HEK293T (cell line): ENCODE data around the gene FGR.
"Not testable (repeated sequence)": the region's sequence is repeated elsewhere in the genome, so short reads cannot be mapped to it uniquely, and the experiment has no call there.

ENCODE experiments used
- CTCF ChIA-PET: fragments of 350-600 bp; formaldehyde crosslinking; extraction: SDS; loops from one replicate; lab custom pipeline; 2021; ENCODE audit warnings: antibody characterized with exemption, inconsistent platforms; lab: Yijun Ruan, JAX
- POLR2A ChIA-PET: fragments of 350-600 bp; formaldehyde crosslinking; extraction: SDS; loops from one replicate; lab custom pipeline; 2020; ENCODE audit warnings: antibody characterized with exemption, inconsistent platforms; lab: Yijun Ruan, JAX
- DNase-seq: peaks from one replicate; pipeline ENCODE4 v3.0.0; 2012; ENCODE audit warnings: mixed read lengths; ENCODE audit errors: extremely low spot score
- ARNT ChIP-seq: fragments of 450-650 bp; IDR thresholded peaks from 2 replicates; pipeline ENCODE4 v1.6.1; 2017; ENCODE audit warnings: mild to moderate bottlenecking
- BHLHE40 ChIP-seq: fragments of 450-650 bp; IDR thresholded peaks from 2 replicates; pipeline ENCODE4 v1.6.1; 2016; ENCODE audit warnings: mild to moderate bottlenecking, moderate library complexity, borderline replicate concordance
- CTBP1 ChIP-seq: fragments of 450-650 bp; IDR thresholded peaks from 2 replicates; pipeline ENCODE4 v1.6.1; 2016; ENCODE audit warnings: borderline replicate concordance
- ELF4 ChIP-seq: fragments of 450-650 bp; IDR thresholded peaks from 2 replicates; pipeline ENCODE4 v1.6.1; 2017; ENCODE audit warnings: antibody characterized with exemption
- FOXA1 ChIP-seq: fragments of 450-650 bp; IDR thresholded peaks from 2 replicates; pipeline ENCODE4 v1.6.1; 2016; ENCODE audit warnings: mild to moderate bottlenecking
- FOXK2 ChIP-seq: fragments of 450-650 bp; IDR thresholded peaks from 2 replicates; pipeline ENCODE4 v1.6.1; 2016; ENCODE audit warnings: mild to moderate bottlenecking
- FOXM1 ChIP-seq: fragments of 450-650 bp; IDR thresholded peaks from 2 replicates; pipeline ENCODE4 v1.6.1; 2017; ENCODE audit warnings: mild to moderate bottlenecking, borderline replicate concordance
- HDGF ChIP-seq: fragments of 450-650 bp; IDR thresholded peaks from 2 replicates; pipeline ENCODE4 v1.6.1; 2017; ENCODE audit warnings: antibody characterized with exemption, borderline replicate concordance
- L3MBTL2 ChIP-seq: fragments of 450-650 bp; conservative IDR thresholded peaks from 2 replicates; pipeline ENCODE4 v1.6.1; 2016; ENCODE audit warnings: mild to moderate bottlenecking
- LEF1 ChIP-seq: fragments of 450-650 bp; IDR thresholded peaks from 2 replicates; pipeline ENCODE4 v1.6.1; 2017; ENCODE audit warnings: mild to moderate bottlenecking, borderline replicate concordance
- NFRKB ChIP-seq: fragments of 450-650 bp; IDR thresholded peaks from 2 replicates; pipeline ENCODE4 v1.6.1; 2016; ENCODE audit warnings: mild to moderate bottlenecking, moderate library complexity
- PKNOX1 ChIP-seq: fragments of 450-650 bp; IDR thresholded peaks from 2 replicates; pipeline ENCODE4 v1.6.1; 2016
- SP1 ChIP-seq: fragments of 450-650 bp; IDR thresholded peaks from 2 replicates; pipeline ENCODE4 v1.6.1; 2017
- SUZ12 ChIP-seq: fragments of 450-650 bp; IDR thresholded peaks from 2 replicates; pipeline ENCODE4 v1.6.1; 2016; ENCODE audit warnings: mild to moderate bottlenecking
- TARDBP ChIP-seq: fragments of 450-650 bp; IDR thresholded peaks from 2 replicates; pipeline ENCODE4 v1.6.1; 2016
- ZNF384 ChIP-seq: fragments of 450-650 bp; IDR thresholded peaks from 2 replicates; pipeline ENCODE4 v1.6.1; 2016

Gene FGR

GRCh38 chr1:27634985-27635367 is at the start of gene FGR:
Gene FGR, minus strand, starts transcription at chr1:27635185. Its CDS starts 11,269 bp downstream, at chr1:27623916.
- ChIA-PET CTCF (no interaction called here), POLR2A (no interaction called here)
- no peak for DNase-seq
- TF ChIP-seq HDGF = no peak
- no peak for TF ChIP-seq PKNOX1
- TF ChIP-seq ELF4 = no peak
- no peak for TF ChIP-seq FOXK2
- no peak for TF ChIP-seq ARNT
- no peak for TF ChIP-seq L3MBTL2
- no peak for TF ChIP-seq NFRKB
- no peak for TF ChIP-seq ZNF384
- TF ChIP-seq CTBP1 = no peak

GRCh38 chr1:27684176-27684575 is 49.2 kb upstream of the FGR start:
- CTCF ChIA-PET = no interaction called here

DNA sequence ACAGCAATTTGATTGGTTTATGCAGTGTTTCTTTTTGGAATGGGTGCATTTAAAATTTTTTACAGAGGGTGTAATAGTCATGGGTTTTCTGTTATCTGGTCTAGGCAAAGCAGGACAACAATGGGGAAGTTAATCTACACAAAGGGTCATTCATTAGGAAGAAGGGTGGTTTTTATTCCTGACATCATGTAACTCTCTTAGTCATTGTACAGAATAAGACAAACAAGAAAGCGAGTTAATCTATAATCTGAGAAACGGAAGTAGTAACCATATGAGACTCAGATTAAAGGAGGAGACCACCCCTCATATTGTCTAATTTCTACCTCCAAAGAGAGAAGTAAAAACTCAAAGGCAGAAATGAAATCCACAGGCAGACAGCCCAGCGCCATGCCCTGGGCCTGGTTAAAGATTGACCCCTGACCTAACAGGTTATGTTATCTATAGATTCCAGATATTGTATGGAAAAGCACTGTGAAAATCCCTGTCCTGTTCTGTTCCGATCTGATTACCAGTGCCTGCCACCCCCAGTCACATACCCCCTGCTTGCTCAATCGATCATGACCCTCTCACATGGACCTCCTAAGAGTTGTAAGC is 47.5 kb upstream of the FGR start:
- ChIA-PET CTCF (no interaction called here), POLR2A (interaction anchor here (1.5 kb wide), 1 partner anchor 10 kb away, joined by 3 read pairs; the partner anchor contains the start of gene IFI6)
- no peak for TF ChIP-seq ZNF384
- no peak for TF ChIP-seq SP1
- TF ChIP-seq HDGF = no peak
- no peak for TF ChIP-seq FOXK2
- TF ChIP-seq PKNOX1 = no peak
- no peak for DNase-seq

More at GRCh38 chr1:27684176-27684575, 49.2 kb upstream of the FGR start:
- TF ChIP-seq FOXA1 = no peak
- no peak for TF ChIP-seq ARNT
- DNase-seq = no peak
- POLR2A ChIA-PET = interaction anchor here (1.5 kb wide), 1 partner anchor 12 kb away, joined by 3 read pairs; the partner anchor contains the start of gene IFI6

GRCh38 chr1:27681580-27681979 is 46.6 kb upstream of the FGR start:
- DNase-seq, CTCF ChIA-PET, POLR2A ChIA-PET: not testable (repeated sequence)

- DNase-seq, CTCF ChIA-PET, POLR2A ChIA-PET: not testable (repeated sequence)
Observed at GRCh38 chr1:27680225-27680791, 45.3 kb upstream of the FGR start.

DNA sequence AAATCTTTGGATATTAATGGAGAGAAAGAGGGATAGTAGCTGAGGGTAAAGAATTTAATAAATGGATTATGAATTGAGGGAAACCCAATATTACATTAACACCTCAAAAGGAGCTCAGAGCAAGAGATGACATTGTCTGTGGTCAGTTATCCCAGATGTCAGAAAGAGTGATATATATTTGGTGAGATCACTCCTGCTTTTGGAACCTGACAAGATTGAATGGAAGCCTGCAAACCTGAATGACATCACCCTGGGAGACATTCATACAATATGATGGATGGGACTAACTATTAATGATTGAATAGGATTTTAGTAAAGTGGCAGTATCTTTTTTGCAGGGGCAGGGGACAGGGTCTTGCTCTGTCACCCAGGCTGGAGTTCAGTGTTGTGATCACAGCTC is 43.8 kb upstream of the FGR start:
- no peak for TF ChIP-seq FOXA1
- no peak for TF ChIP-seq SP1
- TF ChIP-seq ZNF384 = no peak
- TF ChIP-seq PKNOX1 = peak; percentile 46
- no peak for TF ChIP-seq L3MBTL2
- no peak for TF ChIP-seq SUZ12
- POLR2A ChIA-PET = no interaction called here

GRCh38 chr1:27676410-27676809 is 41.4 kb upstream of the FGR start:
- TF ChIP-seq CTBP1 (no peak), ARNT (no peak), L3MBTL2 (no peak), NFRKB (no peak), FOXM1 (no peak), ZNF384 (no peak), BHLHE40 (no peak), ELF4 (no peak), PKNOX1 (no peak), SP1 (no peak), HDGF (no peak), SUZ12 (no peak), LEF1 (no peak), TARDBP (no peak), FOXK2 (no peak), FOXA1 (no peak)
- CTCF ChIA-PET = no interaction called here
- DNase-seq = no peak
- POLR2A ChIA-PET = no interaction called here

More for the DNA sequence above, 43.8 kb upstream of the FGR start:
- no peak for DNase-seq
- CTCF ChIA-PET = no interaction called here
